HL-60 (cell line): ENCODE measurements around the gene ANKDD1A.

Experiments used
- DNase-seq, 2 experiments: peaks; one replicate each; pipeline ENCODE4 v3.0.0-alpha.2; 2010 to 2020; ENCODE audit warnings: low read depth in 1 of 2, low spot score in 1 of 2
- H3K27ac ChIP-seq: fragments of 250-450 bp; sonication (Bioruptor Pico); replicated peaks from 2 replicates; pipeline ENCODE4 v1.5.1; 2020; ENCODE audit warnings: mild to moderate bottlenecking, moderate library complexity
- H3K27me3 ChIP-seq: fragments of 250-450 bp; sonication (Bioruptor Pico); 2 replicates; pipeline ENCODE4 v1.5.1; 2021; ENCODE audit warnings: mild to moderate bottlenecking, moderate library complexity; ENCODE audit not compliant: insufficient read depth, poor library complexity, severe bottlenecking
- H3K4me3 ChIP-seq: replicated peaks from 2 replicates; pipeline ENCODE4 v1.5.1; 2011; ENCODE audit warnings: mild to moderate bottlenecking, control low read depth, low read length; ENCODE audit not compliant: insufficient read depth
- GABPA ChIP-seq: IDR thresholded peaks from 2 replicates; pipeline ENCODE4 v1.6.1; 2012; ENCODE audit warnings: low read depth
- POLR2AphosphoS5 ChIP-seq: IDR thresholded peaks from 2 replicates; pipeline ENCODE4 v1.6.1; 2012; ENCODE audit warnings: low read depth
- SPI1 ChIP-seq: IDR thresholded peaks from 2 replicates; pipeline ENCODE4 v1.6.1; 2012; ENCODE audit warnings: low read depth, mild to moderate bottlenecking, borderline replicate concordance
- TF ChIP-seq, protein P1 (sequence below): IDR thresholded peaks from 2 replicates; pipeline ENCODE4 v1.6.1; 2012; ENCODE audit warnings: low read depth; ENCODE audit not compliant: insufficient replicate concordance
- TF ChIP-seq, protein P2 (sequence below): IDR thresholded peaks from one replicate; pipeline ENCODE4 v1.5.1; 2011; ENCODE audit warnings: low read length, control low read depth, inconsistent platforms; ENCODE audit not compliant: insufficient read depth

ANKDD1A gene

DNA sequence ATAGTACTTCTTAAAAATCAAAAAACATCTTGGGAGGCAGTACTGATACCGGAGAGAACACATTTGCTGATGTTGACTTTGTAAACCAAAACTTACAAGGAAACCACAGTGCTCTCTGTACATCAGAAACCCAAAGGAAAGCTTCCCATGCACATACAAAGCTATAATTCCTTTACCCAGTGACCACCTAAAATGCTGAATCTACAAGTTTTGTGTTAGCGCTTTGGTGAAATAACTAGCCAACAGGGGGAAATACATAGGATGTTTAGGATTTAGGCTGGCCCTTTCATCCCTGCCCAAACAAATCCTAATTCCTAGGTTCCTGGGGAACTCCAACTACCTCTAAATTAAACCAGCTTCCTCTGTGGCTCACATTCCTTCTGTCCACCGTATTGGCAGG lies 93.3 kb downstream of the ANKDD1A start:
- DNase-seq: no peak
- no peak overlapping the region for H3K4me3 ChIP-seq
- H3K27ac ChIP-seq: no peak overlapping the region
- no peaks in the 10 kb centered on the region for H3K27me3 ChIP-seq
- TF ChIP-seq GABPA: no peak
- TF ChIP-seq POLR2AphosphoS5: no peak
- no peak for TF ChIP-seq SPI1
- TF ChIP-seq, protein P1, sequence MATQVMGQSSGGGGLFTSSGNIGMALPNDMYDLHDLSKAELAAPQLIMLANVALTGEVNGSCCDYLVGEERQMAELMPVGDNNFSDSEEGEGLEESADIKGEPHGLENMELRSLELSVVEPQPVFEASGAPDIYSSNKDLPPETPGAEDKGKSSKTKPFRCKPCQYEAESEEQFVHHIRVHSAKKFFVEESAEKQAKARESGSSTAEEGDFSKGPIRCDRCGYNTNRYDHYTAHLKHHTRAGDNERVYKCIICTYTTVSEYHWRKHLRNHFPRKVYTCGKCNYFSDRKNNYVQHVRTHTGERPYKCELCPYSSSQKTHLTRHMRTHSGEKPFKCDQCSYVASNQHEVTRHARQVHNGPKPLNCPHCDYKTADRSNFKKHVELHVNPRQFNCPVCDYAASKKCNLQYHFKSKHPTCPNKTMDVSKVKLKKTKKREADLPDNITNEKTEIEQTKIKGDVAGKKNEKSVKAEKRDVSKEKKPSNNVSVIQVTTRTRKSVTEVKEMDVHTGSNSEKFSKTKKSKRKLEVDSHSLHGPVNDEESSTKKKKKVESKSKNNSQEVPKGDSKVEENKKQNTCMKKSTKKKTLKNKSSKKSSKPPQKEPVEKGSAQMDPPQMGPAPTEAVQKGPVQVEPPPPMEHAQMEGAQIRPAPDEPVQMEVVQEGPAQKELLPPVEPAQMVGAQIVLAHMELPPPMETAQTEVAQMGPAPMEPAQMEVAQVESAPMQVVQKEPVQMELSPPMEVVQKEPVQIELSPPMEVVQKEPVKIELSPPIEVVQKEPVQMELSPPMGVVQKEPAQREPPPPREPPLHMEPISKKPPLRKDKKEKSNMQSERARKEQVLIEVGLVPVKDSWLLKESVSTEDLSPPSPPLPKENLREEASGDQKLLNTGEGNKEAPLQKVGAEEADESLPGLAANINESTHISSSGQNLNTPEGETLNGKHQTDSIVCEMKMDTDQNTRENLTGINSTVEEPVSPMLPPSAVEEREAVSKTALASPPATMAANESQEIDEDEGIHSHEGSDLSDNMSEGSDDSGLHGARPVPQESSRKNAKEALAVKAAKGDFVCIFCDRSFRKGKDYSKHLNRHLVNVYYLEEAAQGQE: no peak
- TF ChIP-seq, protein P2, sequence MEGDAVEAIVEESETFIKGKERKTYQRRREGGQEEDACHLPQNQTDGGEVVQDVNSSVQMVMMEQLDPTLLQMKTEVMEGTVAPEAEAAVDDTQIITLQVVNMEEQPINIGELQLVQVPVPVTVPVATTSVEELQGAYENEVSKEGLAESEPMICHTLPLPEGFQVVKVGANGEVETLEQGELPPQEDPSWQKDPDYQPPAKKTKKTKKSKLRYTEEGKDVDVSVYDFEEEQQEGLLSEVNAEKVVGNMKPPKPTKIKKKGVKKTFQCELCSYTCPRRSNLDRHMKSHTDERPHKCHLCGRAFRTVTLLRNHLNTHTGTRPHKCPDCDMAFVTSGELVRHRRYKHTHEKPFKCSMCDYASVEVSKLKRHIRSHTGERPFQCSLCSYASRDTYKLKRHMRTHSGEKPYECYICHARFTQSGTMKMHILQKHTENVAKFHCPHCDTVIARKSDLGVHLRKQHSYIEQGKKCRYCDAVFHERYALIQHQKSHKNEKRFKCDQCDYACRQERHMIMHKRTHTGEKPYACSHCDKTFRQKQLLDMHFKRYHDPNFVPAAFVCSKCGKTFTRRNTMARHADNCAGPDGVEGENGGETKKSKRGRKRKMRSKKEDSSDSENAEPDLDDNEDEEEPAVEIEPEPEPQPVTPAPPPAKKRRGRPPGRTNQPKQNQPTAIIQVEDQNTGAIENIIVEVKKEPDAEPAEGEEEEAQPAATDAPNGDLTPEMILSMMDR: no peak

DNA sequence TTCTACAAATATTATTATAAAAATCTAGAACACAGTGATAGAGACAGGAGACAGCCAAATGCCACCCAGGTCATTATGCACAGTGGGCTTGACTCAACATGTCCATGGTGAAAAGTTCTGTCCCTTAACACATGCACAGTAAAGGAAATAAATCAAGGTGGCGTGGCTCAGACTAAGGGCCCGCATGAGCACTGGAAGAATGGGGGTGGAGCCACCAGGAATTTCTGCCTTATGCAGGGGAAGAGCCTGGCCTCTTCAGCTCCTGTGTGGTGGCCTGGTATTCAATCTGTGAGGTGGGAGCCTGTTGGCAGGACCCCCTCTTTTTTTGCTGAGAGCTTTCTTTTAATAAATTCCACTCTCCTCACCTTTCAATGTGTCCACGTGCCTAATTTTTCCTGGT lies 95.2 kb downstream of the ANKDD1A start:
- Histone ChIP-seq H3K27me3 (no peaks in the 10 kb centered on the region), H3K27ac (no peak overlapping the region), H3K4me3 (no peak overlapping the region)
- DNase-seq: no peak
- TF ChIP-seq, protein P1: no peak
- TF ChIP-seq SPI1 (no peak), POLR2AphosphoS5 (no peak), GABPA (no peak)
- TF ChIP-seq, protein P2: no peak
